Measurements from ENCODE around the gene SERINC4. TPM values are rescaled to one million over a fixed set of nuclear protein-coding genes. Genes with fewer than 3 reads are reported as not detected.
"Not testable (repeated sequence)": the region's sequence is repeated elsewhere in the genome, so short reads cannot be mapped to it uniquely, and the experiment has no call there.

Gene SERINC4
- total RNA-seq = not detected in 2 replicates

GRCh38 chr15:43799945-43800285 lies at the start of gene SERINC4:
SERINC4 (minus strand) TSS chr15:43800220; CDS start chr15:43799986, 234 bp downstream.
- no peak for DNase-seq (ENCODE audit: low read depth, low spot score)

GRCh38 chr15:43845421-43845820 lies 45.4 kb upstream of the SERINC4 start:
- DNase-seq (ENCODE audit: low read depth, low spot score) = no peak

- DNase-seq (ENCODE audit: low read depth, low spot score) = not testable (repeated sequence)
Observed at GRCh38 chr15:43832485-43832884, 32.5 kb upstream of the SERINC4 start.

GRCh38 chr15:43831519-43832052 lies 31.6 kb upstream of the SERINC4 start:
- DNase-seq (ENCODE audit: low read depth, low spot score) = not testable (repeated sequence)

- DNase-seq (ENCODE audit: low read depth, low spot score) = not testable (repeated sequence)
Observed at GRCh38 chr15:43830691-43831275, 30.8 kb upstream of the SERINC4 start.

GRCh38 chr15:43829951-43830540 lies 30.0 kb upstream of the SERINC4 start:
- not testable (repeated sequence) for DNase-seq (ENCODE audit: low read depth, low spot score)

GRCh38 chr15:43828061-43828657 lies 28.1 kb upstream of the SERINC4 start:
- no peak for DNase-seq (ENCODE audit: low read depth, low spot score)

GRCh38 chr15:43826508-43827341 lies 26.7 kb upstream of the SERINC4 start, which contains the start of gene WDR76:
WDR76 (plus strand) TSS chr15:43827002; CDS start chr15:43827033, 31 bp downstream.
- DNase-seq (ENCODE audit: low read depth, low spot score) = peak; percentile 47

- no peak for DNase-seq (ENCODE audit: low read depth, low spot score)
Observed at GRCh38 chr15:43826029-43826507, 26.0 kb upstream of the SERINC4 start.

- DNase-seq (ENCODE audit: low read depth, low spot score) = not testable (repeated sequence)
Observed at GRCh38 chr15:43825305-43825704, 25.3 kb upstream of the SERINC4 start.

- DNase-seq (ENCODE audit: low read depth, low spot score) = peak; percentile 90
Observed at GRCh38 chr15:43824302-43825246, 24.6 kb upstream of the SERINC4 start, which contains the start of gene MFAP1. MFAP1 (minus strand) TSS chr15:43824690; CDS start chr15:43824569, 121 bp downstream.

- DNase-seq (ENCODE audit: low read depth, low spot score) = no peak
Observed at GRCh38 chr15:43821505-43821904, 21.5 kb upstream of the SERINC4 start.

- not testable (repeated sequence) for DNase-seq (ENCODE audit: low read depth, low spot score)
Observed at GRCh38 chr15:43815064-43815463, 15.0 kb upstream of the SERINC4 start.

- no peak for DNase-seq (ENCODE audit: low read depth, low spot score)
Observed at GRCh38 chr15:43808960-43809678, 9.1 kb upstream of the SERINC4 start.

GRCh38 chr15:43808435-43808950 lies 8.5 kb upstream of the SERINC4 start:
- no peak for DNase-seq (ENCODE audit: low read depth, low spot score)

- not testable (repeated sequence) for DNase-seq (ENCODE audit: low read depth, low spot score)
Observed at GRCh38 chr15:43802676-43803075, 2.7 kb upstream of the SERINC4 start.

- peak; percentile 60 for DNase-seq (ENCODE audit: low read depth, low spot score)
Observed at GRCh38 chr15:43800286-43801141, 494 bp upstream of the SERINC4 start, which contains the start of gene HYPK. HYPK (plus strand) TSS chr15:43800599; CDS start chr15:43800623, 24 bp downstream.
